GM21723 (cell line): Measurements from ENCODE around the gene XPNPEP3.
"Not testable (repeated sequence)": the region's sequence is repeated elsewhere in the genome, so short reads cannot be mapped to it uniquely, and the experiment has no call there.

Experiments used
- ATAC-seq: cut with Tn5 transposase; IDR thresholded peaks from one replicate; pipeline ENCODE4 v1.9.1; 2021; ENCODE audit warnings: mild to moderate bottlenecking, moderate library complexity; ENCODE audit not compliant: unreplicated experiment

XPNPEP3 gene

GRCh38 chr22:40856513-40857308 lies at the start of gene XPNPEP3, which contains the start of gene ST13:
Gene XPNPEP3, plus strand, starts transcription at chr22:40857148. Its CDS starts 34 bp downstream, at chr22:40857182.
Gene ST13, minus strand, starts transcription at chr22:40856639. Its CDS starts 99 bp downstream, at chr22:40856540.
- peak; percentile 85 for ATAC-seq

DNA sequence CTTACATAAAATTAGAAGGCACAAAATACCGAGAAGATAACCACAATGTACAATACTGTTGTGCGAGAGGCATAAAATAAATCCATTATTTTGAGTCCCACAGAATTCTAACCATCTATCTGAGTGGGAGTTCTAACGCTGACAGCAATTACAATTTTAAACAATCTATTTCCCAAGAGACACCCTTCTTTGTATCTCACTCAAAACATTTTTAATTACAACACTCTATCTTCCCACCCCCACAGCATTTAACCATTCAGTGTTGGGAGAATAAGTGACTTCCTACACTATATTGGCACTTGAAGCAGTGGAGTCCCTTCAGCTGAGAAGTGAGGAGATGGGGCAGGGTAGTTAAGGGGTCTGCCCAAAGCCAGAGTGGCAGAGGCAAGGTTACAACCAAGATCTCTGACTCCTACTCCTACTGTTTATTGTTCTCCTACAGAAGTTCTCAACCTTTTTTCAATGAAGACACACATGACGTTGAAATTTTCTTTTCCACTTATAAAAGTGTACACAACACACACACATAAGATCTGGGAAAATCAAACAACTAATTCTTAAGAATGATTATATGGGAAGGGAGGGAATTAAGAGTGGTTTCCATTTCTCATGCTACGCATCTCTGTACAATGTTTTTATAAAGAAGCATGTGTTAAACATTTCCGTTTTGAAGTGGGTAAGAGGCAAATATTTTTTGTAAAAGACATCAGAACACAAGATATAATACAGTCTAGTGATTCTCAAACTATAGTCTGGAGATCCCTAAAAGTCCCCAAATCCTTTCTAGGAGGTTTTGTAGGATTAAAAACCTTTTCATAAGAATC lies 48.7 kb upstream of the XPNPEP3 start:
- no peak for ATAC-seq

- no peak for ATAC-seq
Observed at GRCh38 chr22:40813912-40814315, 43.0 kb upstream of the XPNPEP3 start.

DNA sequence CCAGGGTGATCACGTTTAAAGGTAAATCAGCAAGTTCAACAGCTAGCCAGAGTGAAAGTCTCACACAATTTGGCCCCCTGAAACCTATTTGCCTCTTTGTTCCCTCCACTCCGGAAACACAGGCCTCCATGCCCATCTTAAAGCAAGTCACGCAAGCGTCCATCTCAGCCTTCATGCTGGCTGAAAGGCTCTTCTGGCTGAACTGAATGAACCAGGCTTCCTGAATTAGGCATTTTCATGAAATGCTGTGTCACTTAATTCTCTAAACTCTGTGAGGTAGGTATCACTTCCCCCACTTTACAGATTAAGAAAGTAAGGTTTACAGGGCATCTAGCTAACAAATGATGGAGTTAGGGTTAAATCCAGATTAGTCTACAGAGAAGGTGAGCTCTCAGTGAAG lies 39.2 kb upstream of the XPNPEP3 start:
- no peak for ATAC-seq

DNA sequence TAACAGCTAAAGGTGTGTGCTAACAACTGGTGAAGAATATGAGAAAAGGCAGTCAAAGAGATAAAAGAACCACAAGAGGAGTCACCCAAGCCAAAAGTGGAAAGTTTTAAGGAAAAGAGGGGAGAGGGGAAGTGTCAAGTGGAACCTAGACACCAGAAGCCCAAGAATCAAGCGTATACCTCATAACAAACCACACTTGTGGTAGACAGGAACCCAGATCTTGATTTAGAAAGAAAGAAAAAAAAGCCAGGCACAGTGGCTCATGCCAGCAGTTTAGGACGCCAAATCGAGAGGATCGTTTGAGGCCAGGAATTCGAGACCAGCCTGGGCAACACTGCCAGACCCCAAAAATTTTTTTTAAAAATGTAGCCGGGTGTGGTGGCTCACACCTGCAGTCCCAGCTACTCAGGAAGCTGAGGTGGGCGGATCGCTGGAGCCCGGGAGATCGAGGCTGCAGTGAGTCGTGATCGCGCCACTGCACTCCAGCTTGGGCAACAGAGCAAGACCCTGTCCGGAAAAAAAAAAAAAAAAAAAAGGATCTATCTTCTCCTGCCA lies 38.7 kb upstream of the XPNPEP3 start:
- ATAC-seq = peak; percentile 9

DNA sequence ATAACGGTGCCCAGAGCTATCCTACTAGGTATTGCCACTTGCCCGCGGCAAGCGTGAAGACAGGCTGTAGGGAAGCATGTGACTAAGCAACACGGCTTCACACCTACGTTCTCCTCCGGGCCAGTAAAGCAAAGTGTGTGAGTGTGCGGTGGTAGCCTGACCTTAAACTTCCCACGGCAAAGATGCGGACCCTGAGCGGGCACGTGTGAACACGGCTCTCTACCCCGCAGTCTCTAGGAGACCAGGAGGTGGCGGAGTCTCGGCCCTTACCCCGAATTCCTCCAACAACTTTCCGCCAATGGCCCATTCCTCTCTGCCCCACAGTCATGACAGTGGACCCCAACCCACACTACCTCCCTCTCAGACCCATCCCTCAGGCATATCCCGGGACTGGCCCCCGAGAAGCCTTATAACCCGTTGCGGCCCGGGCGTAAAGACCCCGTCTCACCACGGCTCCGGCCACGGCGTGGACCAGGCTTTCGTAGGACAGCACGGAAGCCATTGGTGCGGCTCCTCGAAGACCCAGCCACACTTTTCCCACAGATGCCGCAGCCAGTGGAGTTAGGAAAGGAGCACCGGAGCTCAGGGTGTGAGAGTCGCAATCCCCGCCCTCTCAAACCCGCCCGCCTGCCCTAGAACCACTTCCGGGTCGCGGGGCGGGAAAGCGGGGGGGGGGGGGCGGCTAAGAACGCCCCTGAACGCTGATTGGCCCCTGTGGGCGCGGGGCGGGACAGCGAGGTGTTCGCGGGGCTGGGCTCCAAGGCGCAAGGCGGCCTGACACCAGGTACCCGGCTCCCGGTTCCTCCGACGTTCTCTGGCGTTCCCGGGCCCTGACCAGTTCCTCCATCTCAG lies 38.0 kb upstream of the XPNPEP3 start, which contains the start of gene SLC25A17:
SLC25A17 (minus strand) TSS at position 600 of the 852 bp plus-strand sequence; CDS start at position 502, 98 bp downstream.
- ATAC-seq = peak; percentile 61

DNA sequence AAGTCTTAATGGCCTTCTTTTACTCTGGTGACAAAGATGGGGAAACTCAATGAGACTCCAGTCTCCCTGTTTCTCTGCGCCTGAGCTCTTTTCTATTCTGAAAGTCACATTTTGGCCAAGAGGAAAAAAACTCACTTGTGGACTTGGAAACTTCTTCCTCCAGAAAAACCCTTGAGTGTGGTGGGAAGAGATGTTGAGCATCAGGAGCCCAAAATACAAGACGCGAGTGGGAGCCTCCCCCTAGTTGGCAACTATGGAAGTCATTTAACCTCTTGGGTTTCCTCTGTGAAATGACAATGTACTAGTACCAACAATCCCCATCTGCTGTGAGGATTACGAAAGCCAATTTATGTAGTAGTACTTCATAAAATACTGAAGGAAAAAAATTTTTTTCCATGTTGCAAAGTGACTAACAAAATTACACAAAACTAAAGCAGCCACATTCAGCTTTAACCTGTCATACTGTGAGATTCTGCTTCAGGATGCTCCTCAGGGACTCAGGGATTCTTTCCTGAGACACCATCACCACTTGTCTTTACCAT lies 37.3 kb upstream of the XPNPEP3 start:
- ATAC-seq = no peak

DNA sequence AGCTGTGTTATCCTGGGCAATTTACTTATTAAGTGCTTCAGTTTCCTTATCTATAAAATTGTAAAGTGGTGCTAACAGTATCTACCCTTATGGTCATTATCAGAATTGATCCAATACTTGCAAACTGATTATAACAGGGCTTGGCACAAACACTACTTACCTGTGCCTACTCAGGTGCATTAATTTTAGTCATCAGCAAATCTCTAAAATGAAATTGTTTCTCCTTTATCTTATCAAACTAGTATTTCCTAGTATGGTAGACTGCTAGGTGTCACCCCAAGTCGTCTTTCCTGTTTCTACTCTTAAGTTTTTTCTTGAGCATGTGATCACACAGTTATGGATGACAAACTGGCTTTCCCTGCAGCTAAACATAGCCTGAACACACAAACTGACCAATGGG lies 33.5 kb upstream of the XPNPEP3 start:
- ATAC-seq = no peak

- ATAC-seq = not testable (repeated sequence)
Observed at GRCh38 chr22:40826292-40826691, 30.7 kb upstream of the XPNPEP3 start.

DNA sequence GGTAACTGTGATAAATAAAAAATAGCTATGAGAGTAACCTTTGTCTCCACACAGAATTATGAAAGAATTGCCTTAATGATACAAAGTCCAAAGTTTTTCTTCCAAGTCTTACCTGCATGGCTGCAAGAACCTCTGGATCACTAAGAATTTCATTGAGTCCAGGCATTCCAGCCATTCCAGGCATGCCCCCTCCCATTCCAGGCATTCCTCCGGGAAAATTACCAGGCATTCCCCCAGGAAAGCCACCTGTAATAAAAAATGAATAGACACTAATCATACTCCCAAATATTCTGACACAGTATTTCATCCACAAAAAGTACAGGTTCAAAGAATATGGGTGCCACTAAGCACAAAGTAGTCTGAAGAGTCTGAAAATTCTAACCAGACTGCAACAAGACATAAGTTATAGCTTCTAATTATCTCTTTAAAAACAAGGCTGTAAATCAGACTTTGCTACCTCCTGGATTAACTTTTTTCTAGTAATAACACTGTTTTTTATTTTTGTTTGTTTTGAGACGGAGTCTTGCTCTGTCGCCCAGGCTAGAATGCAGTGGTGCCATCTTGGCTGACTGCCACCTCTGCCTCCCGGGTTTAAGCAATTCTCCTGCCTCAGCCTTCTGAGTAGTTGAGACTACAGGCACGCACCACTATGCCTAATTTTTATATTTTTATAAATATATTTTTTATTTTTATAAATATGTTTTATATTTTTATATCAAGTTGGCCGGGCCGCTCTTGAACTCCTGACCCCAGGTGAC lies 29.8 kb upstream of the XPNPEP3 start:
- no peak for ATAC-seq

- no peak for ATAC-seq
Observed at GRCh38 chr22:40829131-40829530, 27.8 kb upstream of the XPNPEP3 start.

DNA sequence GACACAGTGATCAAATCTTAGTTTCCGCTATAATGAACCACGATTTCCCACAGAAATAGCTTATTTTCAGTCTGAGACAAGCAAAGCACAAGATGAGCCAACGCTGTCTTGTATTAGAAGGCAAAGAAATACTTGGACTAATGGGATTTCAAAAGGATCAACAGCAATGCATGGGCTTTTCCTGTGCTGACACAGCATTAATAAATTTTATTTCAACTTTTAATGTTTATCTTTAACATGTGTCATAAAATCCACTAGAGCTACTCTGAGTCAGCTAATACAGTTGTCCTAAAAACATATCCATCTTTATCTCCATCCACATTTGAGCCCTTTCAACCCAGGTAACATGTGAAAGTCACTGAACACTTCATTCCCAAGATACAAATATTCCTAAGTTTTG lies 22.3 kb upstream of the XPNPEP3 start:
- ATAC-seq = no peak

- no peak for ATAC-seq
Observed at GRCh38 chr22:40838486-40838885, 18.5 kb upstream of the XPNPEP3 start.

- ATAC-seq = no peak
Observed at GRCh38 chr22:40844951-40845350, 12.0 kb upstream of the XPNPEP3 start.

DNA sequence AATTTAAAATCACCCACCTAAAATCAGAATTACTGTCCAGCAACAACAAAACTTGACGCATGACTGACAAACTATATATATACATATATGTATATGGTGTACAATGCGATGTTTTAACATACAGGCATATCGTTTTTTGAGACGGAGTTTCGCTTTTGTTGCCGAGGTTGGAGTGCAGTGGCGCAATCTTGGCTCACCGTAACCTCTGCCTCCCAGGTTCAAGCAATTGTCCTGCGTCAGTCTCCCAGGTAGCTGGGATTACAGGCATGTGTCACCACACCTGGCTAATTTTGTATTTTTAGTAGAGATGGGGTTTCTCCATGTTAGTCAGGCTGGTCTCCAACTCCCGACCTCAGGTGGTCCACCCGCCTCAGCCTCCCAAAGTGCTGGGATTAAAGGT lies 11.1 kb upstream of the XPNPEP3 start:
- not testable (repeated sequence) for ATAC-seq

- no peak for ATAC-seq
Observed at GRCh38 chr22:40853333-40853732, 3.6 kb upstream of the XPNPEP3 start.

DNA sequence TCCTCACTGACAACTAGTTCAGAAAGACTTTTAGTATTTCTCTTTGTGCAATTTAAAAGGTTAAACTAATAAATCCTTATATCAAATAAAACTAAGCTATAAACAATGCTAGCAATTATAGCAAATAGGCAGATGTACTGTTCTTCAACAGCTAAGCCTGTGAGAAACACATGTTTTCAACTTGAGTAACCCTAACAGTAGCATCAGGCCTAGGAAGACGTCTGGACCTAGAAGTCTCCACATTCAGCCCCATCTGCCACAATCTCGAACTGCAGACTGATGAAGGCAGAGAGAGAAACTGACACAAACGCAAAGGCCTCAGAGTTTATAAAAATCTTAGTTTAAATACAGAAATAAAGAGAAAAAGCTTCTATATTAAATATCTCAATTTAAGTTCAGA lies 3.0 kb upstream of the XPNPEP3 start:
- ATAC-seq = no peak

GRCh38 chr22:40855071-40855978 lies 1.6 kb upstream of the XPNPEP3 start:
- ATAC-seq = no peak
